H9 (cell line): ENCODE results near the gene NR0B2. TPM values are rescaled to one million over a fixed set of nuclear protein-coding genes. Genes with fewer than 3 reads are reported as not detected.

ENCODE experiments used
- DNase-seq: peaks from one replicate; pipeline ENCODE4 v3.0.0-alpha.2; 2017
- H2AFZ ChIP-seq: one replicate; pipeline ENCODE4 v1.6.1; 2013; ENCODE audit warnings: mild to moderate bottlenecking, low read length, control low read depth, moderate library complexity
- H2AK5ac ChIP-seq: 2 replicates; pipeline ENCODE4 v1.6.1; 2013; ENCODE audit warnings: low read length, control low read depth, mixed read lengths; ENCODE audit not compliant: insufficient read length
- H2BK120ac ChIP-seq: one replicate; pipeline ENCODE4 v1.6.1; 2013; ENCODE audit warnings: low read depth, mild to moderate bottlenecking, low read length, control low read depth, inconsistent platforms; ENCODE audit not compliant: poor library complexity, severe bottlenecking
- H2BK12ac ChIP-seq: 2 replicates; pipeline ENCODE4 v1.6.1; 2013; ENCODE audit warnings: low read length, control low read depth, mixed read lengths, low read depth; ENCODE audit not compliant: insufficient read length
- H2BK15ac ChIP-seq: 2 replicates; pipeline ENCODE4 v1.6.1; 2013; ENCODE audit warnings: low read depth, low read length, control low read depth
- H2BK20ac ChIP-seq: one replicate; pipeline ENCODE4 v1.6.1; 2013; ENCODE audit warnings: low read depth, mild to moderate bottlenecking, low read length, control low read depth, inconsistent platforms; ENCODE audit not compliant: poor library complexity, severe bottlenecking
- H2BK5ac ChIP-seq: 2 replicates; pipeline ENCODE4 v1.6.1; 2013; ENCODE audit warnings: low read length, control low read depth, mixed read lengths; ENCODE audit not compliant: insufficient read length
- H3K14ac ChIP-seq: 2 replicates; pipeline ENCODE4 v1.6.1; 2013; ENCODE audit warnings: low read length, control low read depth; ENCODE audit not compliant: insufficient read depth
- H3K18ac ChIP-seq: 2 replicates; pipeline ENCODE4 v1.6.1; 2013; ENCODE audit warnings: low read depth, mild to moderate bottlenecking, mixed read lengths, low read length, control low read depth; ENCODE audit not compliant: insufficient read length
- H3K23ac ChIP-seq: 2 replicates; pipeline ENCODE4 v1.6.1; 2013; ENCODE audit warnings: low read length, control low read depth, mixed read lengths, low read depth; ENCODE audit not compliant: insufficient read length
- H3K23me2 ChIP-seq: 2 replicates; pipeline ENCODE4 v1.6.1; 2013; ENCODE audit warnings: low read depth, mild to moderate bottlenecking, mixed read lengths, low read length, control low read depth; ENCODE audit not compliant: insufficient read length, poor library complexity, severe bottlenecking
- H3K27ac ChIP-seq: 2 replicates; pipeline ENCODE4 v1.5.1; 2013; ENCODE audit warnings: low read length, control low read depth, mixed read lengths, low read depth; ENCODE audit not compliant: insufficient read length
- H3K27me3 ChIP-seq: 2 replicates; pipeline ENCODE4 v1.6.1; 2013; ENCODE audit warnings: low read length, control low read depth, inconsistent platforms; ENCODE audit not compliant: insufficient read depth
- H3K4ac ChIP-seq: 2 replicates; pipeline ENCODE4 v1.6.1; 2013; ENCODE audit warnings: low read depth, mild to moderate bottlenecking, control low read depth, inconsistent platforms, low read length, moderate library complexity
- H3K4me1 ChIP-seq: 2 replicates; pipeline ENCODE4 v1.6.1; 2013; ENCODE audit warnings: low read length, control low read depth, inconsistent platforms; ENCODE audit not compliant: insufficient read depth
- H3K4me2 ChIP-seq: 2 replicates; pipeline ENCODE4 v1.6.1; 2013; ENCODE audit warnings: low read length, control low read depth, mixed read lengths; ENCODE audit not compliant: insufficient read length, insufficient read depth
- H3K56ac ChIP-seq: 2 replicates; pipeline ENCODE4 v1.6.1; 2013; ENCODE audit warnings: low read depth, mild to moderate bottlenecking, mixed read lengths, low read length, control low read depth; ENCODE audit not compliant: insufficient read length
- H3K79me1 ChIP-seq: 2 replicates; pipeline ENCODE4 v1.6.1; 2013; ENCODE audit warnings: low read depth, mild to moderate bottlenecking, moderate library complexity, low read length, control low read depth, inconsistent platforms; ENCODE audit not compliant: insufficient read depth, poor library complexity, severe bottlenecking
- H3K79me2 ChIP-seq: 2 replicates; pipeline ENCODE4 v1.6.1; 2013; ENCODE audit warnings: low read length, control low read depth, inconsistent platforms; ENCODE audit not compliant: insufficient read depth
- H3K9ac ChIP-seq: 2 replicates; pipeline ENCODE4 v1.6.1; 2013; ENCODE audit warnings: low read length, control low read depth, mixed read lengths; ENCODE audit not compliant: insufficient read length; ENCODE audit errors: extremely low read depth
- H3K9me3 ChIP-seq: one replicate; pipeline ENCODE4 v1.6.1; 2013; ENCODE audit warnings: low read depth, low read length, inconsistent platforms; ENCODE audit not compliant: control insufficient read depth
- H3T11ph ChIP-seq: one replicate; pipeline ENCODE4 v1.6.1; 2013; ENCODE audit warnings: mild to moderate bottlenecking, low read length, control low read depth, inconsistent platforms
- H4K20me1 ChIP-seq: one replicate; pipeline ENCODE4 v1.6.1; 2013; ENCODE audit not compliant: control insufficient read depth, insufficient read length, insufficient read depth
- H4K5ac ChIP-seq: 2 replicates; pipeline ENCODE4 v1.6.1; 2013; ENCODE audit warnings: low read depth, mild to moderate bottlenecking, mixed read lengths, low read length, control low read depth; ENCODE audit not compliant: insufficient read length
- H4K8ac ChIP-seq: replicated peaks from 2 replicates; pipeline ENCODE4 v1.6.1; 2013; ENCODE audit warnings: low read length, control low read depth, mixed read lengths, low read depth; ENCODE audit not compliant: insufficient read length
- H4K91ac ChIP-seq: 2 replicates; pipeline ENCODE4 v1.6.1; 2013; ENCODE audit warnings: low read depth, mild to moderate bottlenecking, moderate library complexity, mixed read lengths, low read length, control low read depth; ENCODE audit not compliant: insufficient read length
- H3K27ac Mint-ChIP-seq, 3 experiments: 2 replicates in 2 of 3; 3 replicates in 1 of 3; pipeline ENCODE4 v1.8.0; 2020 to 2021; ENCODE audit warnings: mixed read lengths in 3 of 3, mild to moderate bottlenecking in 1 of 3, moderate library complexity in 1 of 3
- H3K27me3 Mint-ChIP-seq: 2 replicates; pipeline ENCODE4 v1.8.0; 2021; ENCODE audit warnings: low read depth, mild to moderate bottlenecking, moderate library complexity, mixed read lengths
- H3K36me3 Mint-ChIP-seq, 3 experiments: 2 replicates in 2 of 3; 3 replicates in 1 of 3; pipeline ENCODE4 v1.8.0; 2020 to 2021; ENCODE audit warnings: low read depth in 3 of 3, mixed read lengths in 3 of 3; ENCODE audit not compliant: insufficient read depth in 1 of 3
- H3K4me1 Mint-ChIP-seq, 2 experiments: 2 replicates each; pipeline ENCODE4 v1.8.0; 2020; ENCODE audit warnings: mixed read lengths in 2 of 2
- H3K4me3 Mint-ChIP-seq, 2 experiments: 2 replicates in 1 of 2; 3 replicates in 1 of 2; pipeline ENCODE4 v1.8.0; 2020 to 2021; ENCODE audit warnings: mild to moderate bottlenecking in 2 of 2, mixed read lengths in 2 of 2, moderate library complexity in 1 of 2
- H3K9me3 Mint-ChIP-seq, 2 experiments: 2 replicates in 1 of 2; 3 replicates in 1 of 2; pipeline ENCODE4 v1.8.0; 2020; ENCODE audit warnings: mild to moderate bottlenecking in 2 of 2, mixed read lengths in 2 of 2, moderate library complexity in 1 of 2
- WGBS: extraction: QIAGEN DNeasy Blood & Tissue Kit; methylation state at CpG from one replicate; pipeline ENCODE4 v1.1.7; 2013; ENCODE audit warnings: missing lambda C conversion rate, low lambda C conversion rate, mixed read lengths; ENCODE audit not compliant: insufficient read length; ENCODE audit errors: extremely low coverage; 5-methylcytosine and 5-hydroxymethylcytosine counted together
- total RNA-seq: library from RNA; stranded (reverse); gene quantifications from 2 replicates; pipeline ENCODE4 v1.2.1, GENCODE V29; 2021
- TF ChIP-seq, protein P1 (sequence below): fragments of 200-600 bp; sonication (generic); conservative IDR thresholded peaks from 3 replicates; pipeline ENCODE4 v1.8.0; 2021; ENCODE audit warnings: antibody characterized with exemption, mild to moderate bottlenecking

The NR0B2 gene
- total RNA-seq, 1 experiment from 2014 or later: not detected

DNA sequence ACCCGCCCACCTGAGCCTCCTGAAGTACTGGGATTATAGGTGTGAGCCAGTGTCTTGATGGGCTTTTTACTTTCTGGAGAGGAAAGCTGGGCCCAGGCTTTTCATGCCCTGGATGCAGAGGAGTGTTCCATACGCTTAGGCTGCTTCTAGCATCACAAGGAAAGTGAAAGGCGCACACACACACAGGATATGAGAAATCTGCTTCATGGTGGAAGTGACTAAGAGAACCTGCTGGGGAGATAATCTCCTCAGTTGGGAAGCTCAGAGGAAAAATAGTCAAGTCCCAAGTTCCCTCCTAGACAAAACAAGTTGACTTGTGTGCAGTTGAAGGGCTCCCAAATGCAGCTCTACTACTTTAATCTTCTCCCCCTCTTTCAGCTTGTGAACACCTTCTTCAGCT, 9.9 kb upstream of the NR0B2 start:
- H3K14ac ChIP-seq: no peak overlapping the region
- no CpG with 5 or more reads among the region's 3 CpGs for WGBS
- H3K23ac ChIP-seq: no peak overlapping the region
- no peaks in the 10 kb centered on the region for H3K9me3 ChIP-seq
- no peak overlapping the region for H3K56ac ChIP-seq
- H2BK5ac ChIP-seq: no peak overlapping the region
- TF ChIP-seq, protein P1, sequence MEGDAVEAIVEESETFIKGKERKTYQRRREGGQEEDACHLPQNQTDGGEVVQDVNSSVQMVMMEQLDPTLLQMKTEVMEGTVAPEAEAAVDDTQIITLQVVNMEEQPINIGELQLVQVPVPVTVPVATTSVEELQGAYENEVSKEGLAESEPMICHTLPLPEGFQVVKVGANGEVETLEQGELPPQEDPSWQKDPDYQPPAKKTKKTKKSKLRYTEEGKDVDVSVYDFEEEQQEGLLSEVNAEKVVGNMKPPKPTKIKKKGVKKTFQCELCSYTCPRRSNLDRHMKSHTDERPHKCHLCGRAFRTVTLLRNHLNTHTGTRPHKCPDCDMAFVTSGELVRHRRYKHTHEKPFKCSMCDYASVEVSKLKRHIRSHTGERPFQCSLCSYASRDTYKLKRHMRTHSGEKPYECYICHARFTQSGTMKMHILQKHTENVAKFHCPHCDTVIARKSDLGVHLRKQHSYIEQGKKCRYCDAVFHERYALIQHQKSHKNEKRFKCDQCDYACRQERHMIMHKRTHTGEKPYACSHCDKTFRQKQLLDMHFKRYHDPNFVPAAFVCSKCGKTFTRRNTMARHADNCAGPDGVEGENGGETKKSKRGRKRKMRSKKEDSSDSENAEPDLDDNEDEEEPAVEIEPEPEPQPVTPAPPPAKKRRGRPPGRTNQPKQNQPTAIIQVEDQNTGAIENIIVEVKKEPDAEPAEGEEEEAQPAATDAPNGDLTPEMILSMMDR: no peak
- H3K4me1 ChIP-seq: peaks cover 3% of the 10 kb centered on the region; the same call in 1 of the 2 replicates
- H2BK12ac ChIP-seq: no peak overlapping the region
- H4K91ac ChIP-seq: no peak overlapping the region
- no peaks in the 10 kb centered on the region for H3K27me3 ChIP-seq
- Mint-ChIP-seq H3K27me3 (peaks cover 3% of the 10 kb centered on the region; the same call in 1 of the 2 replicates), H3K4me3 (peak overlapping the region in 1 of 2 experiments; percentile 93; a peak in 1 of 5 replicates), H3K9me3 (peaks cover 0 to 2% of the 10 kb centered on the region in 2 experiments; a peak in 1 of 5 replicates), H3K36me3 (peaks cover 34 to 54% (median 47%) of the 10 kb centered on the region in 3 experiments), H3K4me1 (peaks cover 18% of the 10 kb centered on the region in 2 experiments), H3K27ac (no peak overlapping the region)
- no peak overlapping the region for H3K9ac ChIP-seq
- H2AFZ ChIP-seq: no peak overlapping the region
- peaks cover 17% of the 10 kb centered on the region; the same call in 1 of the 2 replicates for H3K79me2 ChIP-seq
- no peak overlapping the region for H3K4ac ChIP-seq
- no peak for DNase-seq
- H2BK120ac ChIP-seq: no peak overlapping the region
- H4K8ac ChIP-seq: no peak overlapping the region
- no peak overlapping the region for H2AK5ac ChIP-seq
- no peak overlapping the region for H2BK20ac ChIP-seq
- no peak overlapping the region for H3K27ac ChIP-seq
- no peak overlapping the region for H4K5ac ChIP-seq
- H3K23me2 ChIP-seq: peaks cover 7% of the 10 kb centered on the region
- H3K79me1 ChIP-seq: peaks cover 13% of the 10 kb centered on the region
- no peaks in the 10 kb centered on the region for H4K20me1 ChIP-seq
- H3T11ph ChIP-seq: no peak overlapping the region
- no peak overlapping the region for H3K18ac ChIP-seq
- H3K4me2 ChIP-seq: no peak overlapping the region
- H2BK15ac ChIP-seq: no peak overlapping the region
